ENCODE measurements around the gene IRF5. TPM values are rescaled to one million over a fixed set of nuclear protein-coding genes. Genes with fewer than 3 reads are reported as not detected.
A peak's percentile ranks its signal among the peaks of the same experiment; 100 is the strongest.

Gene IRF5
- total RNA-seq, 1 experiment from 2014 or later, result 0.74 TPM

GRCh38 chr7:128921866-128922440 lies 15.8 kb upstream of the IRF5 start:
- no peaks in the 10 kb centered on the region for H3K23me2 ChIP-seq (ENCODE audit: insufficient read length, low read depth, low read length, poor library complexity, severe bottlenecking)
- DNase-seq, result peak; percentile 31
- no peak overlapping the region for H3K18ac ChIP-seq (ENCODE audit: insufficient read length, low read depth, low read length)
- no peak overlapping the region for H2BK20ac ChIP-seq (ENCODE audit: low read depth, low read length, poor library complexity, severe bottlenecking)
- Mint-ChIP-seq H3K4me1 (peaks cover 17 to 35% of the 10 kb centered on the region in 2 experiments), H3K36me3 (ENCODE audit: insufficient read depth in 1 of 3, low read depth in 3 of 3) (no peaks in the 10 kb centered on the region), H3K9me3 (no peaks in the 10 kb centered on the region), H3K27ac (no peak overlapping the region), H3K4me3 (no peak overlapping the region), H3K27me3 (ENCODE audit: low read depth) (peaks cover 11% of the 10 kb centered on the region)
- no peaks in the 10 kb centered on the region; the same call in 1 of the 2 replicates for H3K27me3 ChIP-seq (ENCODE audit: insufficient read depth, low read length)
- no peaks in the 10 kb centered on the region; the same call in 1 of the 2 replicates for H3K4me1 ChIP-seq (ENCODE audit: insufficient read depth, low read length)
- H2BK12ac ChIP-seq (ENCODE audit: insufficient read length, low read depth, low read length), result no peak overlapping the region
- H4K5ac ChIP-seq (ENCODE audit: insufficient read length, low read depth, low read length), result no peak overlapping the region
- no peak overlapping the region for H2AK5ac ChIP-seq (ENCODE audit: insufficient read length, low read length)
- H3K79me1 ChIP-seq (ENCODE audit: insufficient read depth, low read depth, low read length, poor library complexity, severe bottlenecking), result no peaks in the 10 kb centered on the region
- H3K56ac ChIP-seq (ENCODE audit: insufficient read length, low read depth, low read length), result no peak overlapping the region
- H3K14ac ChIP-seq (ENCODE audit: insufficient read depth, low read length), result no peak overlapping the region
- no peak overlapping the region for H2BK5ac ChIP-seq (ENCODE audit: insufficient read length, low read length)
- no CpG with 5 or more reads among the region's 9 CpGs for WGBS (ENCODE audit: extremely low coverage, insufficient read length, low lambda C conversion rate)
- TF ChIP-seq CTCF (conservative IDR thresholded peaks at IDR 0.05), result no peak
- H4K91ac ChIP-seq (ENCODE audit: insufficient read length, low read depth, low read length), result no peak overlapping the region
- H2BK15ac ChIP-seq (ENCODE audit: low read depth, low read length), result no peak overlapping the region
- no peak overlapping the region for H3T11ph ChIP-seq (ENCODE audit: low read length)
- H3K23ac ChIP-seq (ENCODE audit: insufficient read length, low read depth, low read length), result no peak overlapping the region
- no peak overlapping the region for H3K4ac ChIP-seq (ENCODE audit: low read depth, low read length)
- H3K9ac ChIP-seq (ENCODE audit: extremely low read depth, insufficient read length, low read length), result no peak overlapping the region
- no peak overlapping the region for H2BK120ac ChIP-seq (ENCODE audit: low read depth, low read length, poor library complexity, severe bottlenecking)
- no peak overlapping the region for H2AFZ ChIP-seq (ENCODE audit: low read length)
- H4K20me1 ChIP-seq (ENCODE audit: control insufficient read depth, insufficient read depth, insufficient read length), result no peaks in the 10 kb centered on the region
- H4K8ac ChIP-seq (replicated peaks; ENCODE audit: insufficient read length, low read depth, low read length), result no peak overlapping the region
- no peaks in the 10 kb centered on the region for H3K79me2 ChIP-seq (ENCODE audit: insufficient read depth, low read length)
- H3K9me3 ChIP-seq (ENCODE audit: control insufficient read depth, low read depth, low read length), result no peaks in the 10 kb centered on the region
- H3K27ac ChIP-seq (ENCODE audit: insufficient read length, low read depth, low read length), result no peak overlapping the region
- H3K4me2 ChIP-seq (ENCODE audit: insufficient read depth, insufficient read length, low read length), result no peak overlapping the region

Data from H9 (cell line).